Naive B cell (primary cell): Measurements from ENCODE around the gene SETD1A. TPM values are rescaled to one million over a fixed set of nuclear protein-coding genes. Genes with fewer than 3 reads are reported as not detected.

Experiments used
- ATAC-seq, 2 donors: fragments of 150-1000 bp; cut with Tn5 transposase; 2 replicates each; pipeline ENCODE4 v1.10.0; 2021; ENCODE audit warnings: low read depth in 2 of 2, mild to moderate bottlenecking in 2 of 2, moderate library complexity in 2 of 2
- DNase-seq: peaks from one replicate; pipeline ENCODE4 v3.0.0; 2022
- H3K27ac Mint-ChIP-seq, 6 donors: one replicate each; pipeline ENCODE4 v1.8.0; 2020 to 2022; ENCODE audit warnings: mild to moderate bottlenecking in 6 of 6, mixed read lengths in 6 of 6, moderate library complexity in 5 of 6, inconsistent platforms in 2 of 6
- H3K27me3 Mint-ChIP-seq, 3 donors: one replicate each; pipeline ENCODE4 v1.8.0; 2021 to 2022; ENCODE audit warnings: mixed read lengths in 3 of 3, mild to moderate bottlenecking in 1 of 3
- H3K36me3 Mint-ChIP-seq, 2 donors: one replicate each; pipeline ENCODE4 v1.8.0; 2020 to 2022; ENCODE audit warnings: mixed read lengths in 2 of 2, inconsistent platforms in 1 of 2, mild to moderate bottlenecking in 1 of 2
- H3K4me1 Mint-ChIP-seq, 3 donors: one replicate each; pipeline ENCODE4 v1.8.0; 2020 to 2022; ENCODE audit warnings: mixed read lengths in 3 of 3, inconsistent platforms in 1 of 3, mild to moderate bottlenecking in 1 of 3, moderate library complexity in 1 of 3
- H3K4me3 Mint-ChIP-seq, 8 donors: one replicate each; pipeline ENCODE4 v1.8.0; 2020 to 2022; ENCODE audit warnings: mild to moderate bottlenecking in 8 of 8, mixed read lengths in 8 of 8, moderate library complexity in 8 of 8, inconsistent platforms in 2 of 8
- H3K9me3 Mint-ChIP-seq, 7 donors: one replicate each; pipeline ENCODE4 v1.8.0; 2020 to 2022; ENCODE audit warnings: mixed read lengths in 7 of 7, mild to moderate bottlenecking in 5 of 7, inconsistent platforms in 2 of 7, moderate library complexity in 1 of 7
- polyA plus RNA-seq, 6 donors: library from polyadenylated mRNA; unstranded; fragments of 300-500 nt; fragmentation: Illumina TruSeq; gene quantifications; one replicate each; pipeline ENCODE4 v1.2.3, GENCODE V29; 2021; ENCODE audit warnings: low read depth in 6 of 6

SETD1A gene
- polyA plus RNA-seq, 6 donors from 2014 or later: 0.69 to 2.8 (median 0.85) TPM; not detected in 1

DNA sequence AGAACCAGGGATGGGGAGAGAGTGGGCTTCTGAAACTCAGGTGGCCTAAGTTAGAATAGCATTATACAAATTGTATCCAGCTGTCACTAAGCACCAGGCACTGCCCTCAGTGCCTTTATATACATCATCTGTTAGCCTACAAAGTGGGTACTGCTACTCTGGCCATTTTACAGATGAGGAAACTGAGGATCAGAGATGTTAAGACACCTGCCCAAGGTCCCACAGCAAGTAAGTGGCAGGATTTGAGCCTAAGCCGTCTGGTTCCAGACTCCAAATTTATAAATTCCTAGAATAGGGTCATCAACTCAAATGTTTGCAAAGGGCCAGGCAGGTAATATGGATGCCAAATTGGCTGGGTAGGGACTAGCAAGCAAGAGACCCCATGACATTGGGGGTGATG is 6.4 kb upstream of the SETD1A start:
- Mint-ChIP-seq H3K4me3 (peak overlapping the region in 5 of 8 donors; percentile 38 to 99 (median 71)), H3K9me3 (no peaks in the 10 kb centered on the region), H3K27ac (peak overlapping the region in 1 of 6 donors; percentile 67), H3K36me3 (no peaks in the 10 kb centered on the region), H3K4me1 (peaks cover 20 to 36% (median 25%) of the 10 kb centered on the region in 3 donors), H3K27me3 (no peaks in the 10 kb centered on the region)
- ATAC-seq (no peak), DNase-seq (no peak)

DNA sequence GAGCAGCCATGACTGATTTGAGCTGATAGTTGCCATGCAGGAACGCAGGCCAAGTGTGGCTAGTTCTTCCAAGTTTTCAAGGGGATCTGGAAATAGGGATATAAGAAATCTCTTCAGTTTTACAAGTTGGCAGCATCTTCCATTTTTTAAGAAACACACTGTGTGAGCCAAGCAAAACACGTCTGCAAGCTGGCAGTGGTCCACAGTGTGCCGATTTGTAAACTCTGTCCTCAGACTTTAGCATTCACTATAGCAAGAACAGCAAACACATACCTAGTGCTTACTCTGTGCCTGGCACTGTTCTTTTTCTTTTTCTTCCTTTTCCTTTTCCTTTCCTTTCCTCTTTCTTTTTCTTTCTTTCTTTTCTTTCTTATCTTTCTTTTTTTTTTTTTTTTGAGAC is 5.8 kb upstream of the SETD1A start:
- Mint-ChIP-seq H3K4me1 (peaks cover 17 to 32% (median 25%) of the 10 kb centered on the region in 3 donors), H3K4me3 (peak overlapping the region in 4 of 8 donors; percentile 2 to 99 (median 58)), H3K36me3 (no peaks in the 10 kb centered on the region), H3K9me3 (no peaks in the 10 kb centered on the region), H3K27ac (peak overlapping the region in 1 of 6 donors; percentile 49), H3K27me3 (no peaks in the 10 kb centered on the region)
- ATAC-seq (no peak), DNase-seq (no peak)

DNA sequence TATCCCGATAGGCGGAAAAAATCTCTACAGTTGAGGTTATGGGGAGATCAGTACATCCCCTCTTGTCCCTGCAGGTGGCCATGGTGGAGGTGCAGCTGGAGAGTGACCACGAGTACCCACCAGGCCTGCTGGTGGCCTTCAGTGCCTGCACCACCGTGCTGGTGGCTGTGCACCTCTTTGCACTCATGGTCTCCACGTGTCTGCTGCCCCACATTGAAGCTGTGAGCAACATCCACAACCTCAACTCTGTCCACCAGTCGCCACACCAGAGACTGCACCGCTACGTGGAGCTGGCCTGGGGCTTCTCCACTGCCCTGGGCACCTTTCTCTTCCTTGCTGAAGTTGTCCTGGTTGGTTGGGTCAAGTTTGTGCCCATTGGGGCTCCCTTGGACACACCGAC is 4.4 kb upstream of the SETD1A start:
- Mint-ChIP-seq H3K9me3 (no peaks in the 10 kb centered on the region), H3K27ac (peak overlapping the region in 1 of 6 donors; percentile 90), H3K4me3 (peak overlapping the region in 1 of 8 donors; percentile 21), H3K36me3 (no peaks in the 10 kb centered on the region), H3K4me1 (peaks cover 17 to 38% (median 25%) of the 10 kb centered on the region in 3 donors), H3K27me3 (no peaks in the 10 kb centered on the region)
- no peak for DNase-seq
- no peak for ATAC-seq

DNA sequence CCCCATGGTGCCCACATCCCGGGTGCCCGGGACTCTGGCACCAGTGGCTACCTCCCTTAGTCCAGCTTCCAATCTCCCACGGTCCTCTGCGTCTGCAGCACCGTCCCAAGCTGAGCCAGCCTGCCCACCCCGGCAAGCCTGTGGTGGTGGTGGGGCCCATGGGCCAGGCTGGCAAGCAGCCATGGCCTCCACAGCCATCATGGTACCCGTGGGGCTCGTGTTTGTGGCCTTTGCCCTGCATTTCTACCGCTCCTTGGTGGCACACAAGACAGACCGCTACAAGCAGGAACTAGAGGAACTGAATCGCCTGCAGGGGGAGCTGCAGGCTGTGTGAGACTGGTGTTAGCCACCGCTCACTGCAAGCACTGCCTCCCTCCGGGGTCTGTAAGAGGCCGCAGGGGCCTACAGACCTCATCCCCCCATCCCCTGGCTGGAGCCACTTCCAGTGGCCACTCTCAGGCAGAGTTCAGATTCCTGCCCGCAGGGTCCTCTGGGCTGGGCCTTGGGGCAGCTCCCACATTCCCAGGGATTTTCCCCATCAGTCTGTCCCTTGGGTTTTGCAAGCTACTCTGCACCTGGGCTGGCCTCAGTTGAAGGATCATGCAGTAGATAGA is 3.9 kb upstream of the SETD1A start:
- Mint-ChIP-seq H3K4me1 (peaks cover 22 to 42% (median 28%) of the 10 kb centered on the region in 3 donors), H3K4me3 (peak overlapping the region in 2 of 8 donors; percentile 41 to 67), H3K27me3 (no peaks in the 10 kb centered on the region), H3K9me3 (no peaks in the 10 kb centered on the region), H3K27ac (peak overlapping the region in 2 of 6 donors; percentile 57 to 90), H3K36me3 (no peaks in the 10 kb centered on the region)
- no peak for ATAC-seq
- DNase-seq: peak; percentile 35

DNA sequence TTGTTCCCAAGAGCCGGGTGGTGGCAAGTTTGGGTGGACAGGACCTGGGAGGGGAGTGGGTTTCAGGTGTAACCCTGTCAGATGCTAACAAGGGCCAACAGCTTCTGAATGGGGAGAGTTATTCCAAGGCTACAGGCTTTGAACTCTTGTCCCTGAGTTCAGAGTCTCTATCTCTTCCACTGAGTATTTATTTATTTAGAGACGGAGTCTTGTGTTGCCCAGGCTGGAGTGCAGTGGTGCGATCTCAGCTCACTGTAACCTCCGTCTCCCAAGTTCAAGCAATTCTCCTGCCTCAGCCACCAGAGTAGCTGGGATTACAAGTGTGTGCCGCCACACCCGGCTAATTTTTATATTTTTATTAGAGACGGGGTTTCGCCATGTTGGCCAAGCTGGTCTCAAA is 2.6 kb upstream of the SETD1A start:
- Mint-ChIP-seq H3K27me3 (no peaks in the 10 kb centered on the region), H3K27ac (peak overlapping the region in 2 of 6 donors; percentile 61 to 69), H3K4me1 (peaks cover 24 to 47% (median 37%) of the 10 kb centered on the region in 3 donors), H3K9me3 (no peaks in the 10 kb centered on the region), H3K4me3 (peak overlapping the region in 3 of 8 donors; percentile 28 to 67 (median 62)), H3K36me3 (peaks cover 5 to 6% of the 10 kb centered on the region in 2 donors)
- DNase-seq (no peak), ATAC-seq (no peak)

DNA sequence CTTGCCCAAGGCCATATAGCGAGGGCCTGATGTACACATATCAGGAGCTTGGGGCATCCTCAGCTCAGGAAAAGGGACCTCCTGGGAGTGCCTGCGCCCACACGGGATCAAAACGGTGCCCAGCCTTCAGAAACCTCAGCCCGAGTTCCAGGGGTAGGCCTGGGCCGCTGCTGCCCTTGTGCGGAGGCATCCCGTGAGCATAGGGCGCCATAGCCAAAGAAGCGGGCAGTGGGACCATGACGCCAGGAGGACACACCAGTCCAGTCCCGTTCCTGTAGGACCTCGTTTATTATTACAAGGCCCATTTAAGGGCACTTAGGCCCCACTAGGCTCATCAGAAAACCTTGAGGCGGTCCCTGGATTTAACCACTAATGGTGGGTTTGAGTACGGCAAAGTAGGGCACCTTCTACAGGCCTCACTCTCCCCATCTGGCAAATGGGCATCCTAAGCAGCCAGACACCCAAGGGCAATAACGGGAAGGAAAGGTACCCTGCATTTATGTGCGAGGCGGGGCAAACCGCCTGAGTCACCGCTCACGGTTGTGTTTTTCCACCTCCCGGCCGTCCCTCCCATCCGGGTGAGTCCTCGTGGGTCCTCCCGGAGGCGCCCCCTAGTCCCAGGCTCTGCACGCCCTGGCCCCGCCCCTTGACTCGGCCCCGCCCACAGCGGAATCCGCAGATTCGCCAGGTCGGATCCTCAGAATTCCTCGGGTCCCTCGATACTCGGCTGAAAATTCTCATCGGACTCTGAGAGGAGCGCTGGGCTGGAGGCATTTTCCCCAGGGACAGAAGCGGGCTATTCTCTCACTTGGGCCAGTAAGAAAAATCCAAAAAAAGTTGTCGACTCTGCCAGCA is 726 bp upstream of the SETD1A start:
- DNase-seq (peak; percentile 66), ATAC-seq (peak; percentile 49 to 50)
- Mint-ChIP-seq H3K27me3 (no peaks in the 10 kb centered on the region), H3K4me3 (peak overlapping the region; percentile 89 to 99 (median 96)), H3K27ac (peak overlapping the region; percentile 95 to 99 (median 98)), H3K4me1 (peaks cover 20 to 36% (median 33%) of the 10 kb centered on the region in 3 donors), H3K36me3 (peaks cover 11 to 12% of the 10 kb centered on the region in 2 donors), H3K9me3 (no peaks in the 10 kb centered on the region)

DNA sequence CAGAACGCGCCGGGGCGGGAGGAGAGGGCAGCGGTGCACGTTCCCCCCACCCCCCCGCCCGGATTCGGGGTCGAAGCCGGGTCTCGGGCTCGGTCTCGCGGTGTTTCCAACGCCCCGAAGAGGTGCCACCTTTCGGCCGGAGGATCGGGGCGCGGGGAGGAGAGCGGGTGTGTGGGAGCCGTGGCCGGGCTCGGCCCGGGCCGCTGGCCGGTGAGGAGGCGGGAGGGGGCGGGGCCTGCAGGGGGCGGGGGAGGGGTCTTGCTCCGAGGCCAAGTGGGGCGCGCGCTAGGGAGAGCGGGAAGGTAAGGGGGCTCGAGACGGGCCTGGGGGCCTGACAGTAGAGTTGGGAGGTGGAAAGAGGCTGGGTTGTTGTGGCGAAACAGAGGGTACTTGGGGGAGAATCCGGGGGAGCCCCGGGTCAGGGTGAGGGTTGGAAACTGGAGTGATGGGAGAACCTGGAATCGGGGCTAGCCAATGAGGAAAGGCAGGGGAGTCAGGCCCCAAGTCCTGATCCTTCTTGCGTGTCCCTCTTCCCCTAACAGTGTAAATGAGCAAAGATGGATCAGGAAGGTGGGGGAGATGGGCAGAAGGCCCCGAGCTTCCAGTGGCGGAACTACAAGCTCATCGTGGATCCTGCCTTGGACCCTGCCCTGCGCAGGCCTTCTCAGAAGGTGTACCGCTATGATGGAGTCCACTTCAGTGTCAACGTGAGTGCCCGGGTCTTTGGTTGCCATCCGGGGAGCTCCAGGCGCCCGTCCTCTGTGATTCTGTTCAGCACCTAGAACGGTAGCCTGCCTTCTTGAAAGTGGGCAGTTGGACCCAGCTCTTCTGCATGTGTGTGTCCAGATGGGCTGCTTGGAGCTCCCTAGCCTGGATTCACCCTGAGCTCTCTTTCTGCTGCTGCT is 873 bp downstream of the SETD1A start:
- peaks cover 17 to 21% of the 10 kb centered on the region in 2 donors for H3K36me3 Mint-ChIP-seq
- H3K27ac Mint-ChIP-seq: peak overlapping the region; percentile 90 to 98 (median 95)
- peak overlapping the region; percentile 88 to 97 (median 92) for H3K4me3 Mint-ChIP-seq
- H3K9me3 Mint-ChIP-seq: no peaks in the 10 kb centered on the region
- peaks cover 20 to 34% (median 27%) of the 10 kb centered on the region in 3 donors for H3K4me1 Mint-ChIP-seq
- no peaks in the 10 kb centered on the region for H3K27me3 Mint-ChIP-seq
- ATAC-seq (peak; percentile 45 to 49), DNase-seq (no peak)

DNA sequence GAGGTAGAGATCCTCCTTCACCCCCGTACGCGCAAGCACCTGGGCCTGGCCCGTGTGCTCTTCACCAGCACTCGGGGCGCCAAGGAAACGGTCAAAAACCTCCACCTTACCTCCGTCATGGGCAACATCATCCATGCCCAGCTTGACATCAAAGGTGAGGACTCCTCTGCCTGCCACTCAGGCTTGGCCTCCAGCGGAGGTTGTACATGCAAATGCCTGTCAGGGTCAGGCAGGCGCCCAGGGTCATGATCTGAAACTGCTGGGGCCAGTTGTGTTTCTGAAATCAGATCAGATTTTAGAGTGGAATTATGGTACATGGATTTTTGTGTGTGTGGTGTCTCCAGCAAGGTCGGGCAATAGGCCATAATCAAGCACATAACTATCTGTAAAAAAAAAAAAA is 3.8 kb downstream of the SETD1A start:
- no peak for DNase-seq
- Mint-ChIP-seq H3K27me3 (no peaks in the 10 kb centered on the region), H3K4me3 (peak overlapping the region in 1 of 8 donors; percentile 58), H3K4me1 (peaks cover 20 to 35% (median 28%) of the 10 kb centered on the region in 3 donors), H3K36me3 (peaks cover 18 to 41% of the 10 kb centered on the region in 2 donors), H3K9me3 (no peaks in the 10 kb centered on the region), H3K27ac (no peak overlapping the region)
- no peak for ATAC-seq

DNA sequence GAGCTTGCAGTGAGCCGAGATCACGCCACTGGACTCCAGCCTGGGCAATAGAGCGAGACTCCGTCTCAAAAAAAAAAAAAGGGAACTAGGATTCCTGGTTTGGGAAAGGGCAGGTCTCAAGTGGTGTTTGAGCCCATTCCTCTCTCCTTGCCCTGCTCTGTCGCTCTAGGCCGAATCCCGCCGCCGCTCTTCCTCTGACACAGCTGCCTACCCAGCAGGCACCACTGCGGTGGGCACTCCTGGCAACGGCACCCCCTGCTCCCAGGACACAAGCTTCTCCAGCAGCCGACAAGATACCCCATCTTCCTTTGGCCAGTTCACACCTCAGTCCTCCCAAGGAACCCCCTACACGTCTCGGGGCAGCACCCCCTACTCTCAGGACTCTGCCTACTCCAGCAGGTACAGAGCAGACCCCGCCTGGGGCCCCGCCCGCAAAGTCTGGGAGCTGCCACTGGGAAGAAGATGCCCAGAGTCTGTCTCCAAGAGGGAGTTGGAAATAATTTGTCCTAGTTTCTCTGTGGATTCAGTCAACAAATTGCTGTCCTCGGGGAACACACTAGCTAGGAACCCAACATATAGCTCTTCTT is 6.5 kb downstream of the SETD1A start:
- H3K9me3 Mint-ChIP-seq: no peaks in the 10 kb centered on the region
- peaks cover 18 to 59% of the 10 kb centered on the region in 2 donors for H3K36me3 Mint-ChIP-seq
- no peak for ATAC-seq
- H3K4me1 Mint-ChIP-seq: peaks cover 19 to 21% (median 20%) of the 10 kb centered on the region in 3 donors
- peak overlapping the region in 1 of 6 donors; percentile 82 for H3K27ac Mint-ChIP-seq
- no peak for DNase-seq
- H3K27me3 Mint-ChIP-seq: no peaks in the 10 kb centered on the region
- peak overlapping the region in 1 of 8 donors; percentile 64 for H3K4me3 Mint-ChIP-seq

DNA sequence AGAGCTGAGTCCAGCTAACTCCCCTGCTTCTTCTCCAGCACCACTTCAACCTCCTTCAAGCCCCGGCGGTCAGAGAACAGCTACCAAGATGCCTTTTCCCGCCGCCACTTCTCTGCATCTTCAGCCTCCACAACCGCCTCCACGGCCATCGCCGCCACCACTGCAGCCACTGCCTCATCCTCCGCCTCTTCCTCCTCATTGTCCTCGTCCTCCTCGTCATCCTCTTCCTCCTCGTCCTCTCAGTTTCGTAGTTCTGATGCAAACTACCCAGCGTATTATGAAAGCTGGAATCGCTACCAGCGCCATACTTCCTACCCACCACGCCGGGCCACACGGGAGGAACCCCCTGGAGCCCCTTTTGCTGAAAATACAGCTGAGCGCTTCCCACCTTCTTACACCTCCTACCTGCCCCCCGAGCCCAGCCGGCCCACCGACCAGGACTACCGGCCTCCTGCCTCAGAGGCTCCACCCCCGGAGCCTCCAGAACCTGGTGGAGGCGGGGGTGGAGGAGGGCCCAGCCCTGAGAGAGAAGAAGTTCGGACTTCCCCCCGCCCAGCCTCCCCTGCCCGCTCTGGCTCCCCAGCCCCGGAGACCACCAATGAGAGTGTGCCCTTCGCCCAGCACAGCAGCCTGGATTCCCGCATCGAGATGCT is 7.1 kb downstream of the SETD1A start:
- no peak for DNase-seq
- H3K9me3 Mint-ChIP-seq: no peaks in the 10 kb centered on the region
- H3K4me1 Mint-ChIP-seq: peaks cover 12 to 14% (median 13%) of the 10 kb centered on the region in 3 donors
- ATAC-seq: no peak
- H3K27ac Mint-ChIP-seq: peak overlapping the region in 2 of 6 donors; percentile 51 to 53
- H3K4me3 Mint-ChIP-seq: no peak overlapping the region
- H3K27me3 Mint-ChIP-seq: no peaks in the 10 kb centered on the region
- H3K36me3 Mint-ChIP-seq: peaks cover 15 to 57% of the 10 kb centered on the region in 2 donors

DNA sequence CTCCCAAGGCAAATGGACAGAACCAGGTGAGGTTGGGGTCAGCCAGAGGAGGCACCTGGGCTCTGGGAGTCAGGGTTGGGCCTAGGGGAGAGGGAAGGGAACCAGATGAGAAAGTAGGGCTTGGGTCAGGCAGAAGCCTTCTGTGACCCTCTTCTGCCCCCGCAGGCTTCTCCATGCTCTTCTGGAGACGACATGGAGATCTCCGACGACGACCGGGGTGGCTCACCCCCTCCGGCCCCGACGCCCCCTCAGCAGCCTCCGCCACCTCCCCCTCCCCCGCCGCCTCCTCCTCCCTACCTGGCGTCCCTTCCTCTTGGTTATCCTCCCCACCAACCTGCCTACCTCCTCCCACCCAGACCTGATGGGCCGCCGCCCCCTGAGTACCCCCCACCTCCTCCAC is 7.9 kb downstream of the SETD1A start:
- ATAC-seq (no peak), DNase-seq (no peak)
- no peaks in the 10 kb centered on the region for H3K9me3 Mint-ChIP-seq
- no peak overlapping the region for H3K4me3 Mint-ChIP-seq
- peaks cover 7 to 8% (median 8%) of the 10 kb centered on the region in 3 donors for H3K4me1 Mint-ChIP-seq
- H3K27ac Mint-ChIP-seq: peak overlapping the region in 1 of 6 donors; percentile 53
- no peaks in the 10 kb centered on the region for H3K27me3 Mint-ChIP-seq
- H3K36me3 Mint-ChIP-seq: peaks cover 8 to 53% of the 10 kb centered on the region in 2 donors

DNA sequence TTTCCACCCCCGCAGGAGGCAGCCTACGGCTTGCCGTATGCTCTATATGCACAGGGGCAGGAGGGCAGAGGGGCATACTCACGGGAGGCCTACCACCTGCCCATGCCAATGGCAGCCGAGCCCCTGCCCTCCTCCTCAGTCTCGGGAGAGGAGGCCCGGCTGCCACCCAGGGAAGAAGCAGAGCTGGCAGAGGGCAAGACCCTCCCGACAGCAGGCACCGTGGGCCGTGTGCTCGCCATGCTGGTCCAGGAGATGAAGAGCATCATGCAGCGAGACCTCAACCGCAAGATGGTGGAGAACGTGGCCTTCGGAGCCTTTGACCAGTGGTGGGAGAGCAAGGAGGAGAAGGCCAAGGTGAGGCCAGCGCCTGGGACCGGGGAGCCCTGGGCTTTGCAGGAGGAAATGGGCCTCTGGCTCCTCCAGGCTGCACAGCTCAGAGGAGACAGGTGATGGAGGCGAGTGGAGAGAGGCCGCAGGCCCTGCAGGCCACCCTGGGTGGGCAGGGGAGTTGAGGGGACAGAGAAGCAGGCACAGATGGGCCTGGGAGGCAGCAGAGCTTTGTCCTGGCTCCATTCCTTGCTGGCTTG is 8.6 kb downstream of the SETD1A start:
- no peaks in the 10 kb centered on the region for H3K9me3 Mint-ChIP-seq
- peaks cover 15 to 57% of the 10 kb centered on the region in 2 donors for H3K36me3 Mint-ChIP-seq
- H3K27me3 Mint-ChIP-seq: no peaks in the 10 kb centered on the region
- peak overlapping the region in 2 of 6 donors; percentile 27 to 91 for H3K27ac Mint-ChIP-seq
- peaks cover 7 to 14% (median 11%) of the 10 kb centered on the region in 3 donors for H3K4me1 Mint-ChIP-seq
- H3K4me3 Mint-ChIP-seq: no peak overlapping the region
- no peak for DNase-seq
- ATAC-seq: no peak
